ENCODE results near the gene DNASE1L1.
"Not testable (repeated sequence)": the region's sequence is repeated elsewhere in the genome, so short reads cannot be mapped to it uniquely, and the experiment has no call there.

The DNASE1L1 gene

DNA sequence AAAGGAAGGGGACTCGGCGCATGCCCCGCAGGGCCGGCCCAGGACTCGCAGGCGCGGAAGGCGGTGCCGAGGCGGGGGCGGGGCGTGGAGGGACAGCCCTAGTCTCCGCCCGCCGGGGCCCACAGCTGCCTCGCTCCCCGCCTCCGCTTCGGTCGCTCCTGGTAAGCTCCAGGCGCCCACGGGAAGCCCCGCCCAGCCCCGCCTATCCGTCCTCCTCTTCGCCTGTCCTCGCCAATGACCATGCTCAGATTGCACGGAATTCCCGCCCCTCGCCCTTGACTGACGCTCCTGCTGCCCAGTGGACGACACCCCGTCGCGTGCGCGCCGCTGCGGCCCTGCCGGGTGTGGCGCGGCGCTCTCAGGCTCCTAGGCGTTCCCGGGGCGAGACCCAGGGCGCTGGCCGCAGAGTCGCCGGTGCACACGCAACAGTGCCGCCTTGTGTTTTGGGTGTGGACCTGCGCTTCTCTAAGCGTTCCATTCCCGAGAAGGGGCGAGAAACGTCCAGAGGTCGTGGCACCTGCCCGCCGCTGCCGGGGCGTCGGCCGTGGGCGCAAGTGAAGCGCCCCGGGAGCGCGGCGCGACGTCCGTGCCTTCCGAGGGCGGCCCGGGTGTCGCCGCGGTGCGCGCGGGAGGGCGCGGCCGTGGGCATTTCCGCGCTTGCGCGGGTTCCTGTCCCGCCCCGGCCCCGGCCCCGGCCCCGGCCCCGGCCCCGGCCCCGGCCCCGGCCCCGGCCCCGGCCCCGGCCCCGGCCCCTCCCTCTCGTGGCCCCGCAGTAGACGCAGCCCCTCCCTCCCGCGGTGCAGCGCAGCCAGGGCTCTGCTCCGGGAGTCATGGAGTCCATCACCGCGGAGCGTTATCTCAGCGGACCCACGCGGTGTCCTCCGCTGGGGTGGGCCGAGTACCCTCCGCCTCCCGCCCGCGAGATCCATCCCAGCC, 19.0 kb downstream of the DNASE1L1 start:
- H3K79me2 ChIP-seq (ENCODE audit: low read length); H3K9ac ChIP-seq (ENCODE audit: low read length); H4K20me1 ChIP-seq (ENCODE audit: insufficient read depth, low read length); H3K4me2 ChIP-seq (ENCODE audit: low read depth, low read length); H3K9me3 ChIP-seq (replicated peaks; ENCODE audit: insufficient read depth, low read length); H3F3A ChIP-seq (ENCODE audit: insufficient read depth, low read length); H3K4me3 ChIP-seq (ENCODE audit: low read length); H2AFZ ChIP-seq (ENCODE audit: low read length); H3K27me3 ChIP-seq (replicated peaks; ENCODE audit: insufficient read depth, low read length); DNase-seq; H3K9me2 ChIP-seq (replicated peaks; ENCODE audit: insufficient read depth, low read length); H3K36me3 ChIP-seq (replicated peaks; ENCODE audit: insufficient read depth, low read length); H3K27ac ChIP-seq (ENCODE audit: low read length); H3K4me1 ChIP-seq (ENCODE audit: low read length): not testable (repeated sequence)

DNA sequence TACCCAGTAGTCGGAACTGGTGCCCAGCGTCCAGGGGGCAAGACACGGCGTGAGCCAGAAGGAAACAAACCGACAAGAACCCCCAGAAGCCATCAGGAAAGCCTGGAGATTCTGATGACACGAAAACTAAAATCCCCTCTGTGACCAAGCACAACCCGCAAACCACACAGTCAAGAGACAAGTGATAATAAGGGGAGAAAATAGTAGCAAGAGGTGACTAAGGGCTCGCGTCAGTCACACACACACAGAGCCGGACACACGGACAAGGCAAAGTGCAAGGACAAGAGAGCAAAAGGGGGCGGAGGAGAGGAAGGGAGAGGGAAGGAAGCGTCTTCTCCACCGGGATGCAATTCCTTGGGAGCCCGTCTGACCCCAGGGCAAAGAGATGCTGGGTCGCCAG, 20.4 kb downstream of the DNASE1L1 start:
- H3K9me3 ChIP-seq (replicated peaks; ENCODE audit: insufficient read depth, low read length); DNase-seq: not testable (repeated sequence)

DNA sequence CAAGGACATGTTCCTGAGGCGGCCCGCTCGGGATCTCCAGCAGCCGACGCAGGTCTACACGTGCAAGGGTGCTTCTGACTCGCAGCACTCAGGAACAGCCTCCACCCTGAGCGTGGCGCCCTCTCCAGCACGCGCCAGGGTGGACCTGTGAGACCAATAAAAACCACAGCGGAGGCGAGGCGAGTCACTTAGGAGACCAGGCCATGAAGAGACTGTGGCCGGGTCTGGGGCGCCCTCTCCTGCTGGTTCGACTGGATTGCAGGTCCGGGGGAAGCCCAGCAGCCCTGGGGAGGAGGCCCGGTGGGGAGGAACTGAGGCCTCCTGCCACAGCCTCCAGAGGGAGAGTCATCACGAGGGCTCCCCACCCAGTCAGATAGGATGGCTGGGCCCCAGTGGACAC, 21.0 kb downstream of the DNASE1L1 start:
- H3K9ac ChIP-seq (ENCODE audit: low read length); H3K4me3 ChIP-seq (ENCODE audit: low read length); H3K9me3 ChIP-seq (replicated peaks; ENCODE audit: insufficient read depth, low read length); H3K27me3 ChIP-seq (replicated peaks; ENCODE audit: insufficient read depth, low read length); H3K79me2 ChIP-seq (ENCODE audit: low read length); H3F3A ChIP-seq (ENCODE audit: insufficient read depth, low read length); H3K9me2 ChIP-seq (replicated peaks; ENCODE audit: insufficient read depth, low read length); DNase-seq; H3K36me3 ChIP-seq (replicated peaks; ENCODE audit: insufficient read depth, low read length); H3K4me1 ChIP-seq (ENCODE audit: low read length); H2AFZ ChIP-seq (ENCODE audit: low read length); H3K27ac ChIP-seq (ENCODE audit: low read length); H3K4me2 ChIP-seq (ENCODE audit: low read depth, low read length); H4K20me1 ChIP-seq (ENCODE audit: insufficient read depth, low read length): not testable (repeated sequence)

More for the DNA sequence above, 20.4 kb downstream of the DNASE1L1 start:
- not testable (repeated sequence) for H3K4me2 ChIP-seq (ENCODE audit: low read depth, low read length); H3K4me1 ChIP-seq (ENCODE audit: low read length); H3K4me3 ChIP-seq (ENCODE audit: low read length); H3K36me3 ChIP-seq (replicated peaks; ENCODE audit: insufficient read depth, low read length); H2AFZ ChIP-seq (ENCODE audit: low read length); H3F3A ChIP-seq (ENCODE audit: insufficient read depth, low read length); H3K9ac ChIP-seq (ENCODE audit: low read length); H3K9me2 ChIP-seq (replicated peaks; ENCODE audit: insufficient read depth, low read length); H3K27me3 ChIP-seq (replicated peaks; ENCODE audit: insufficient read depth, low read length); H4K20me1 ChIP-seq (ENCODE audit: insufficient read depth, low read length); H3K79me2 ChIP-seq (ENCODE audit: low read length); H3K27ac ChIP-seq (ENCODE audit: low read length)

DNA sequence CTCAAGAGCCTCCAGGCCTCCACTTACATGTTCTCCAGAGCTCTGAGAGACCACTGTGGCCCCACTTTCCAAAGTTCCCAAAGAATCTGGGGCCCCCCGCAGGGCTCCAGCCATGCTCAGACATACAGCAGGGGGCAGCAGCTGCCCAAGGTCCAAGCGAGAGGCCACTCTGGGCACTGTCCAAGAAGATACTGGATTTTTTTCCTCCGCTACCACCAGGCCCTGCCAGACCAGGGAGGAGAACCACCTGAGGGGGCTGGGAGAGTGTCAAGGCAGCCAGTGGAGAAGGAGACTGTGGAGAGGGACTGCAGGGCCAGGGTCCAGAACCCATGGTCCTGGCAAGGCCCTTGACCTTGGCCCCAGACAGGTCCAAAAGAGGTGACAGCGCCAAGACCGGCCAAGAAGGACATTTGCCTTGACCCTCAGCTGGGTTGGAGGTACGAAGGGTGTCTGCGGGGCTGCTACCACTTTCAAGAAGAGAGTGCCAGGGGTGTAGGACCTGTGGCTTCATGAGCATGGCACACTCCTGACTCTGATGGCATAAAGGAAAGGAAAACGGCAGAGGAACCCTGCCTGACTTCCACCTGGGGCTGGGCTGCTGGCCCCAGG, 24.7 kb downstream of the DNASE1L1 start:
- Histone ChIP-seq H4K20me1 (ENCODE audit: insufficient read depth, low read length) (no peaks in the 10 kb centered on the region), H3K36me3 (replicated peaks; ENCODE audit: insufficient read depth, low read length) (no peaks in the 10 kb centered on the region), H3K9me3 (replicated peaks; ENCODE audit: insufficient read depth, low read length) (no peaks in the 10 kb centered on the region), H3K4me1 (ENCODE audit: low read length) (no peaks in the 10 kb centered on the region), H2AFZ (ENCODE audit: low read length) (no peak overlapping the region), H3K9ac (ENCODE audit: low read length) (no peak overlapping the region), H3F3A (ENCODE audit: insufficient read depth, low read length) (no peaks in the 10 kb centered on the region), H3K4me3 (ENCODE audit: low read length) (no peak overlapping the region), H3K9me2 (replicated peaks; ENCODE audit: insufficient read depth, low read length) (no peaks in the 10 kb centered on the region), H3K27me3 (replicated peaks; ENCODE audit: insufficient read depth, low read length) (no peaks in the 10 kb centered on the region), H3K27ac (ENCODE audit: low read length) (no peak overlapping the region), H3K4me2 (ENCODE audit: low read depth, low read length) (no peak overlapping the region), H3K79me2 (ENCODE audit: low read length) (peaks cover 16% of the 10 kb centered on the region)
- DNase-seq, result no peak
- TF ChIP-seq CTCF (IDR thresholded peaks at IDR 0.05; ENCODE audit: low read length), result peak; percentile 15
- TF ChIP-seq EZH2 (optimal IDR thresholded peaks at IDR 0.05; ENCODE audit: low read depth, low read length), result no peak

Measured in MM.1S (cell line).